ENCODE results near the gene DSCAML1. TPM values are rescaled to one million over a fixed set of nuclear protein-coding genes. Genes with fewer than 3 reads are reported as not detected.

The DSCAML1 gene
- total RNA-seq, 1 experiment from 2014 or later: 0.15 TPM

DNA sequence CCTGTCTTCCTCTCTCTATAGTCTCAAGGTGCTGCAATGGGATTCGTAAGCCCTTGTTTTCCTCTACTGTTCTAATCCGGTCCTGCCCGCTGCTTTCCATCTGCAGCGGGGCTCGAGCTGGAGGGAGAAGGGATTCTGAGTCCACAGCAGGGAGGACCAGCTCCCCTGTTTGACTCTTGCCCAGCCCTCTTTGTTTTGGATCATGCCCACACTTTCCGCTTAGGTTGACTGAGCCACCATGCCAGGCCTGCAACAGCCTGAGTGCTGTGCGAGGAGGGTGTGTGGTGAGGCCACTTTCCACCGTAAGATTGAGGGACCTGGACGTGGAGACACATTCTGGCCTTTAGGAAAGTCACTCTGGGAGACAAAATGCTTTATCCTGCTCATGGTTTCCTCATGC is 411.1 kb downstream of the DSCAML1 start:
- Histone ChIP-seq H3K4me2 (ENCODE audit: insufficient read depth, insufficient read length, low read length) (no peak overlapping the region), H3K4ac (ENCODE audit: low read depth, low read length) (no peak overlapping the region), H3K18ac (ENCODE audit: insufficient read length, low read depth, low read length) (no peak overlapping the region), H3K56ac (ENCODE audit: insufficient read length, low read depth, low read length) (no peak overlapping the region), H3K79me1 (ENCODE audit: insufficient read depth, low read depth, low read length, poor library complexity, severe bottlenecking) (no peaks in the 10 kb centered on the region), H4K8ac (replicated peaks; ENCODE audit: insufficient read length, low read depth, low read length) (no peak overlapping the region), H2BK12ac (ENCODE audit: insufficient read length, low read depth, low read length) (no peak overlapping the region), H3K9ac (ENCODE audit: extremely low read depth, insufficient read length, low read length) (no peak overlapping the region), H2BK5ac (ENCODE audit: insufficient read length, low read length) (no peak overlapping the region), H2BK20ac (ENCODE audit: low read depth, low read length, poor library complexity, severe bottlenecking) (no peak overlapping the region), H4K5ac (ENCODE audit: insufficient read length, low read depth, low read length) (no peak overlapping the region), H3K23me2 (ENCODE audit: insufficient read length, low read depth, low read length, poor library complexity, severe bottlenecking) (no peaks in the 10 kb centered on the region), H4K91ac (ENCODE audit: insufficient read length, low read depth, low read length) (no peak overlapping the region), H3K23ac (ENCODE audit: insufficient read length, low read depth, low read length) (no peak overlapping the region), H3K4me1 (ENCODE audit: insufficient read depth, low read length) (no peaks in the 10 kb centered on the region; the same call in 1 of the 2 replicates), H3T11ph (ENCODE audit: low read length) (no peak overlapping the region), H2BK120ac (ENCODE audit: low read depth, low read length, poor library complexity, severe bottlenecking) (no peak overlapping the region), H3K27ac (ENCODE audit: insufficient read length, low read depth, low read length) (no peak overlapping the region), H3K27me3 (ENCODE audit: insufficient read depth, low read length) (no peaks in the 10 kb centered on the region), H2AK5ac (ENCODE audit: insufficient read length, low read length) (no peak overlapping the region), H2AFZ (ENCODE audit: low read length) (no peak overlapping the region), H2BK15ac (ENCODE audit: low read depth, low read length) (no peak overlapping the region), H3K14ac (ENCODE audit: insufficient read depth, low read length) (no peak overlapping the region), H3K79me2 (ENCODE audit: insufficient read depth, low read length) (no peaks in the 10 kb centered on the region), H4K20me1 (ENCODE audit: control insufficient read depth, insufficient read depth, insufficient read length) (peaks cover 2% of the 10 kb centered on the region), H3K9me3 (ENCODE audit: control insufficient read depth, low read depth, low read length) (no peaks in the 10 kb centered on the region)
- no peak for DNase-seq
- no CpG with 5 or more reads among the region's 9 CpGs for WGBS (ENCODE audit: extremely low coverage, insufficient read length, low lambda C conversion rate)
- TF ChIP-seq CTCF (conservative IDR thresholded peaks at IDR 0.05): no peak
- Mint-ChIP-seq H3K36me3 (ENCODE audit: insufficient read depth in 1 of 3, low read depth in 3 of 3) (peaks cover 11 to 32% (median 21%) of the 10 kb centered on the region in 3 experiments), H3K4me1 (peaks cover 11 to 14% of the 10 kb centered on the region in 2 experiments), H3K4me3 (no peak overlapping the region), H3K27me3 (ENCODE audit: low read depth) (no peaks in the 10 kb centered on the region), H3K9me3 (no peaks in the 10 kb centered on the region), H3K27ac (no peak overlapping the region)

All from H9 (cell line).